Stimulated activated CD8-positive, alpha-beta memory T cell treated with anti-CD3 and anti-CD28 coated beads, Interleukin-7, amount 100 ng/mL, for 1 hour (primary cell): ENCODE data around the gene SLC38A10.
"Not testable (repeated sequence)": the region's sequence is repeated elsewhere in the genome, so short reads cannot be mapped to it uniquely, and the experiment has no call there.

ENCODE experiments used
- DNase-seq, 2 donors: peaks; one replicate each; pipeline ENCODE4 v3.0.0-alpha.2; 2020; ENCODE audit warnings: low read depth in 2 of 2

Gene SLC38A10

GRCh38 chr17:81230043-81230820 lies 64.9 kb downstream of the SLC38A10 start:
- no peak for DNase-seq

GRCh38 chr17:81229666-81229920 lies 65.5 kb downstream of the SLC38A10 start:
- DNase-seq = no peak

DNA sequence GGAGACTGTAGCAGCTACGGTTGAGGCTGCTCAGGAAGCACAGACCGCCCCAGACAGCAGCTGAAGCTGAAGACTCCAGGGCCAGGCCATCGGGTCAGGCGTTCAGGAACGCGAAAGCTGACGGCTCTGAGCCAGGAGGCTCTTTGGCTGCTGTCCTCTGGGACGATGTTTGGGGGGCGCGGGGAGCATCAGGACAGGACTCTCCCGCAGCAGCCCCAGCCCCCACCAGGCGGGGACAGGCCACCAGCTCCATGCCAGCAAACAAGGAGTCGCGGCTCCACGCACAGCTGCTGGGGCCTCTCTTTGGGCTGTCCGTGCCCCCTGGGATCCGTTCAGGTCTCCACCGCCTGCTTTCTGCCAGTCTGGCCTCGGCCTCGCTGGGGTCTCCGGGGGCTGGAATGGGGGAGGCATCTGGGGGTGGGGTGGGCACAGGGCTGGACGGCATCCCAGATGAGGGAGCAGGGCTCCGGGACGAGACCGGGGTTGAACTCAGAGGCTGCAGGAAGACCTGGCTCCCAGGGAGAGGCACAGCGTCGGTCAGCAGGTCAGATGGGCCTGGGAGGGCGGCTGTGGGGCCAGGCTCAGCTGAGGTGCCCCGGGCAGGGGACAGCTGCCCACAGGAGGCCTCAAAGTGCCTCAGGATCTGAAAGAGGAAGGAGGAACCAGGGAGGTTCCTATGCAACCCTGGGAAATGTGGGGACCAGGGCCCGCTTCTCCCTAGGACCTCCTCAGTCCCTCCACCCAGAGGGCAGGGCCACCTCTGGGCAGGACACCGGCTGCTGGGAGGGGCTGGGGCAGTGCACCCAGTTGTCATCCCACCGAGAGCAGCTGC lies 66.1 kb downstream of the SLC38A10 start:
- DNase-seq = no peak

DNA sequence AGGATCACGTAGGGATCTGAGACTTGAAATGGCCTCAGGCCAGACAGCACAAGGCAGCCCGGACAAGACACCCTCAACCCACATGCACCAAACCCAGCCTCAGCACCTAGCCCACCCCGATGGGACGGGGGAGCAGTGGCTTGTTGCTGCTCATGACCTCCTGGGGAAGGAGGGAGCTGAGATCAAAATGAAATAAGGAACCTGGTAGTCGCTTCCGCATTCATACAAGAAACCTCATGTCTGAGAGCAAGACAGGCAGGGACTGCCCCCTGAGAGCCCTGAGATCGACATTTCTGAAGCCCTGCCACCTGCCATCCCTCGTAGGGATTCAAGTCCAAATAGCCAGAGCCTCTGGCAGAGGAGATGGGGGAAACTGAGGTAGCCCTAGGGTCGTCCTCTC lies 66.7 kb downstream of the SLC38A10 start:
- DNase-seq = no peak

DNA sequence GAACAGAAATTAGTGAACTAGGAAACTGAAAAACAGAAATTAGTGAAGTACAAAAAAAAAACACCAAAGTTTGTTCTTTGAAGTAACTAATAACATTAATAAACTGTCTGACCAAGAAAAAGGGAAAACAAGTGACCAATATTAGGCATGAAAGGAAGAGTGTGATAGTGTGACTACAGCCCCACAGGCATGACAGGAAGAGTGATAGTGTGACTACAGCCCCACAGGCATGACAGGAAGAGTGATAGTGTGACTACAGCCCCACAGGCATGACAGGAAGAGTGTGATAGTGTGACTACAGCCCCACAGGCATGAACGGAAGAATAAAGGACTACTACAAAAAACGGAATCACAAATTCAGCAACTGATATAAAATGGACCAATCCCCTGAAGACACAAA lies 67.5 kb downstream of the SLC38A10 start:
- not testable (repeated sequence) for DNase-seq

GRCh38 chr17:81223762-81224130 lies 71.4 kb downstream of the SLC38A10 start:
- DNase-seq = no peak

DNA sequence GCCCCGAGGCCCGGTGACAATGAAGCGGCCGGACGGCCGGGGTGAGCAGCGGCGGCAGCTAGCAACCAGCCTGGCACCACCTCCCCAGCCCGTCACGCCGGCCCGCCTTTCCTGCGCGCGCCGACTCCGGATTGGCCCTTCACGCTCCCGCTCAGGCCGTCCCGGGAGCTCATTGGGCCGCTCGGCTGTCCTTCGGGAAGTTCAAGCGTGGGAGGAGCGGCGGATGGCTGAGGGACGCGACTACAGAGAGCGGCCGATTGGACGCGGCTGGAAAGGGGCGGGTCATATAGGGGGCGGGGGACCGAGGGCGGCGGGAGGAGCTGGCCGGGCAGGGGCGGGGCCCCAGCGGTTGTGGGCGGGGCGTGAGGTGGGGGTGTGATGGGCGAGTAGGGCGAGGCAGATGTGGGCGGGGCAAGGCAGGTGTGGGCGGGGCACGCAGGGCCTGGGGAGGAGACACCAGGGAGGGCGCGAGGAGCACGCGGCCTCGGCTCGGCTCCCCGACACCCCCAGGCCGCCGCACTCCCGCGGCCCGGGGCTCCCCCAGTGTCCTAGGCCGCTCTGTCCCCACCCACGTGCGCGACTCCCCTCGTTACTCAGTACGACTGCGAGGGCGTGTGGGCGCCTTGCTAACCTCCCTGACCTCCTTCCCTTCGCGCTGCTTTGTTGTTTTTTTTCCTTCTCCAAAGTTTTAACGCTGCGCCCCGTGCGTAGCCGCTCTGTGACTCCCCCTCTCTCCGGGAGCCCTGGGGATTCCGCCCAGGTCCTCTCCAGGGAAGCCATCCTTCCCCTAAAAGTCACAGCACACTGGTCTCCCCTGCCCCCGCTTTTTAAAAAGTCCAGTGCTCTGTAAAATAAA lies 72.0 kb downstream of the SLC38A10 start, which contains the start of gene CEP131:
Gene CEP131 (minus strand): TSS at position 60 of the 856 bp plus-strand sequence. CDS start 2,909 bp downstream, outside the sequence.
- peak; percentile 99 to 100 for DNase-seq

DNA sequence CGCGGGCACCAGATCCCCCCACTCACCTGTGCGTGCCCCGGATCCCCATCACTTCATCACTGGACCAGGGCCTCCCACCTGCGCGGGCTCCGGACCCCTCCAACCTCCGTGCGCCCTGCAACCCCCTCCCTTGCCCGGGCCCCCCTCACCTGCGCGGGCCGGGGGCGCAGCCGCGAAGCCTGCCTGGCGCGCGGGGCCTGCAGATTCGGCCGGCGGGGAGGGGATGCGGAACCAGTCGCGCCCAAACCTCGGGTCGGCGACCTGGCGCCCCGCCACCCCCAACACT lies 72.5 kb downstream of the SLC38A10 start:
- no peak for DNase-seq

GRCh38 chr17:81221842-81222619 lies 73.1 kb downstream of the SLC38A10 start:
- DNase-seq = no peak

DNA sequence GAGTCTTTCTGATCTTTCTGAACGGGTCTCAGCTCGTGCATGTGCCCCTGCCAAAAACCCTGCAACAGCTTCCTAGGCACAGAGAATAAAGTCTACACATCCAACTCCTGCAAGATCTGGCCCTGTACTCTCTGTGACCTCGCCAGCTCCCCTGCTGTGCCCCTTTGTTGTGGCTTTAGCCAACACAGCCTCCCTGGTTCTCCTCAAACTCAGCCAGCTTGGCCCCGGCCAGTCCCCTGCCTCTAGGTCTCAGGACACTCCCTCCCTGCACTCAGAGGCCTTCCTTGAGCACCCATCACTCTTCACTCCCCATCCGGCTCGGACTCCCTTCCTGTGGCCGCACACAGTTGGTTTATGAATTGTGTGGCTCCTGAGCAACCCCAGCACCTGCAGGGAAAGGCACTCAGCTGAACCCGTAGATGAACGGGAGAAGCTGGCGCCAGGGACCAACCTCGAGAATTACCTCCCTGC lies 73.7 kb downstream of the SLC38A10 start:
- no peak for DNase-seq

DNA sequence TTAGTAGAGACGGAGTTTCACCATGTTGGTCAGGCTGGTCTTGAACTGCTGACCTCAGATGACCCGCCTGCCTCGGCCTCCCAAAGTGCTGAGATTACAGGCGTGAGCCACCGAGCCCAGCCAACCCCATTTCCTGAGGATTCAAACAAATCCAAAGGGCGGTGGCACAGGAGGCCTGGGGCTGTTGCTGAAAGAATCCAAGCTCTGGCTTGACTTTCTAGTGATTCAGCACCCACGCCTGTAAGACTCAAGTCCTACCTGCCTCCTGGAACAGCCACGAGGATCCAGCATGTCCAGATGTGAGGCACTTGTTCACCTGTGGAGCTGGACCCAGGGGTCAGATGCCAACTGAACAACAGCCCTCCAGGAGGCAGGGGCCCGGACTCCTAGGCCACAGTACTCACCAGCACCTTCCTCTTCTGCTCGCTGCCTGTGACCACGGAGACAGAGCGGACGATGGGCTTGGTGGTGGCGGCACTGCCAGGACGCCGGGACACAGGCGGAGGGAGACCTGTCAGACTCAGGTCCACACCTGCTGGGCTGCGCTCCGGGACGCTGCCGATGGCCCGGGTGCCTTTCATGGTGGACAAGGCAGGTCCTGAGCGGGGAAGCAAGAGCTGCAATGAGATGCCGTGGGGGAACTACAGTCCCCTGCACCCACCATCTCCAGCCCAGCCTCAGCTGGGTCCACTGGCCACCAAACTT lies 75.5 kb downstream of the SLC38A10 start:
- no peak for DNase-seq

- DNase-seq = no peak
Observed at GRCh38 chr17:81218991-81219390, 76.1 kb downstream of the SLC38A10 start.

DNA sequence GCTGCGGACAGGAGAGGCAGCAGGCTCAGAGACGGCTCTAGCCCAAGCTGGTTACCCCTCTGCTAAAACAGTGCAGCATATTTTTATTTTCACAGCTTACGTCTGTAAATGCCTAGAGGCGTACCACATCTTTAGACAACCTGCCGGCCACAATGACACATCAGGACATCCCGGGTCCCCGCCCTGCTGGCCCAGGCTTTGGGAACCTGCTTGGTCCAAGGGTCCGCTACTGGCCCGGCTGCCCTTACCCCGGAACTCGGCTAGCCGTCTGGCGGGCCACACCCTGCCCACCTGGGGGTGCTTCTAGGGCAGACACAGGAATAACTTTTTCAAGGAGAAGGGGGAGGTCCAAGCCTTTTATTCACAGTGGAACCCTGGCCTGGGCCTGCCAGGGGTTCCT lies 76.6 kb downstream of the SLC38A10 start:
- DNase-seq = no peak

DNA sequence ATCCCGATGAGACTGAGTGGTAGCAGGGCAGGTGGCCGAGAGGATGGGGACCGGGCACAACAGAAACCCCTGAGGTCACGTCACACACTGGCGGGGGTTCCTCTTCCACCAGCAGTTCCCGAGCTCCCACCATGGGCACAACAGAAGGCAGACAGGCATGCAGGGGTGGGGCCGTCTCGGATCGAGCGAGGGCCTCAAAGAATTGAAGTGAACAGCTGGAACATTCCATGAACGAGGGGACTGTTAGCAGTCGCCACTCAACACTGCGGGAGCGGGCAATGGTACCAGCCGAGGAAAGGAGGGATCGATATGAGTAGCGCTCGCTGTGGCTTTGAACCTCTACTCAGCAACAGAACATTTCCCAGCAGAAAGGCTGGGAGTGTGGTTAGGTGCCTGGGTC lies 77.6 kb downstream of the SLC38A10 start:
- DNase-seq = no peak

- no peak for DNase-seq
Observed at GRCh38 chr17:81213978-81214377, 81.1 kb downstream of the SLC38A10 start.

DNA sequence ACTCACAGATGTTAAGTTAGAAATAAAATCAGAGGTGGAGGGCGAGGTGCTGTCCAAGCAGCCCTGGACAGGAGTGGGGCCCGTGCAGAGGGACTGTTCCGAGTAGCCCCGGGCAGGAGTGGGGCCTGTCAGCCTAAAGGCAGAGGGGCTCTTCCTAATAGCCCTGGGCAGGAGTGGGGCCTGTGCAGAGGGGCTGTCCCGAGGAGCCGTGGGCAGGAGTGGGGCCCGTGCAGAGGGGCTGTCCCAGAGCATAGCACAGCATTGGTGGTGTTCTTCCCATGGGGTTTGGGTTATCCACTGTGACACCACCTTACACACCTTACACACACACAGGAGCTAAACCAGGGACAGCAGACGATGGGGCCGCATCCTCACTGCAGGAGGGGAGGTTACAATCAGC lies 82.7 kb downstream of the SLC38A10 start:
- no peak for DNase-seq

- no peak for DNase-seq
Observed at GRCh38 chr17:81210868-81211267, 84.2 kb downstream of the SLC38A10 start.

DNA sequence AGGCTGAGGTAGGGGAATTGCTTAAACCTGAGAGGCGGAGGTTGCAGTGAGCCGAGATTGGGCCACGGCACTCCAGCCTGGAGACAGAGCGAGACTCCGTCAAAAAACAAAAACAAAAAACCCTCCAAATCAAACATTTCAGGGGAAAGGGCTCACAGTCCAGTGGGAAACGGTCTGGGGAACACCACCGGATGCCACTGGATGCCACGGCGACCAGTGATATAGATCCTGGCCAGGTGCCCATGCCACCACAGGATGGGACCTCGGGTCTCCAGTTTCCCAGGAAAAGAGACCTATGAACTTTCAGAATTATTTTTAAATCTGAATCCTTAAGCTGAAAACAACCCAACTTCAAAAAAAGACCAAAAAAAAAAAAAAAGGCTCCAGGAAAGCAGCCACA lies 84.6 kb downstream of the SLC38A10 start:
- DNase-seq = no peak

- DNase-seq = no peak
Observed at GRCh38 chr17:81209141-81209540, 86.0 kb downstream of the SLC38A10 start.

DNA sequence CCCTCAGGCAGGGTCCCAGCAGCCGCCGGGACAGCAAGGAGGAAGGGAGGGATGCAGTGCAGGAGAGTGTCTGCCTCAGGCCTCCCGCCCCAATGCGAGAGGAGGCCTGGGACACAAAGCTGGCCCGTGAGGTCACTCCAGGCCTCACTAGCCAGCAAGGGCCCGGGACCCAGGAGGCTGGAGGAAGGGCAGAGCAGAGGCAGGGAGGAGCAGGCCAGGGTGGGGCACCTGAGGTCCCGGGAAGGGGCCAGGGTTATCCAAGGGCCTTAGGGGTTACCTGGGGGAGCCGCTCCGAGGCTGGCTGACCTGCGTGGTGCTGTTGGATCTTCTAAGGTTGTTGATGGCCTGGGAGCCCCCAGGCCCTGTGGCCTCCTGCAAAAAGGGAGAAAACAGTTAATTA lies 86.5 kb downstream of the SLC38A10 start:
- no peak for DNase-seq
